DND-41 (cell line): ENCODE data around the gene CASS4.

Source experiments
- ATAC-seq: fragments of 200-7000 bp; cut with Tn5 transposase; 3 replicates; pipeline ENCODE4 v1.9.1; 2021; ENCODE audit warnings: low read depth; ENCODE audit not compliant: insufficient read depth
- DNase-seq: peaks from one replicate; pipeline ENCODE4 v3.0.0-alpha.2; 2020
- H2AFZ ChIP-seq: 2 replicates; pipeline ENCODE4 v1.6.0; 2012; ENCODE audit warnings: low read depth, low read length
- H3K27ac ChIP-seq: 2 replicates; pipeline ENCODE4 v1.5.1; 2012; ENCODE audit warnings: low read length, inconsistent platforms
- H3K27me3 ChIP-seq: fragments of 200-600 bp; sonication (generic); 2 replicates; pipeline ENCODE4 v1.6.0; 2012; ENCODE audit warnings: low read length, mild to moderate bottlenecking, inconsistent platforms; ENCODE audit not compliant: insufficient read depth, poor library complexity
- H3K36me3 ChIP-seq: 2 replicates; pipeline ENCODE4 v1.5.1; 2012; ENCODE audit warnings: low read length, inconsistent platforms; ENCODE audit not compliant: insufficient read depth
- H3K4me1 ChIP-seq: 2 replicates; pipeline ENCODE4 v1.5.1; 2012; ENCODE audit warnings: mild to moderate bottlenecking, low read length; ENCODE audit not compliant: insufficient read depth
- H3K4me2 ChIP-seq: 2 replicates; pipeline ENCODE4 v1.6.0; 2012; ENCODE audit warnings: mild to moderate bottlenecking, moderate library complexity, low read length, inconsistent platforms; ENCODE audit not compliant: insufficient read depth
- H3K4me3 ChIP-seq, 2 experiments: fragments of 200-600 bp in 1 of 2; shearing (Covaris generic) in 1 of 2; 2 replicates each; pipeline ENCODE4 v1.5.1; 2012 to 2016; ENCODE audit warnings: inconsistent platforms in 2 of 2, low read length in 2 of 2, mild to moderate bottlenecking in 2 of 2, low read depth in 1 of 2, moderate library complexity in 1 of 2
- H3K79me2 ChIP-seq: 2 replicates; pipeline ENCODE4 v1.6.0; 2012; ENCODE audit warnings: low read length, inconsistent platforms; ENCODE audit not compliant: insufficient read depth
- H3K9ac ChIP-seq: 2 replicates; pipeline ENCODE4 v1.6.0; 2012; ENCODE audit warnings: low read depth, mild to moderate bottlenecking, inconsistent platforms, low read length, moderate library complexity
- H3K9me3 ChIP-seq: 2 replicates; pipeline ENCODE4 v1.5.1; 2012; ENCODE audit warnings: low read length, moderate library complexity, mild to moderate bottlenecking, inconsistent platforms; ENCODE audit not compliant: insufficient read depth, severe bottlenecking
- H4K20me1 ChIP-seq: 2 replicates; pipeline ENCODE4 v1.6.0; 2012; ENCODE audit warnings: low read length; ENCODE audit not compliant: insufficient read depth
- EZH2 ChIP-seq: IDR thresholded peaks from 3 replicates; pipeline ENCODE4 v1.6.1; 2012; ENCODE audit warnings: borderline replicate concordance, low read depth, mild to moderate bottlenecking, moderate library complexity, low read length, inconsistent platforms; ENCODE audit not compliant: severe bottlenecking
- TF ChIP-seq, protein P1 (sequence below): IDR thresholded peaks from 2 replicates; pipeline ENCODE4 v1.5.1; 2012; ENCODE audit warnings: borderline replicate concordance, low read length, moderate library complexity, mild to moderate bottlenecking; ENCODE audit not compliant: poor library complexity, severe bottlenecking; ENCODE audit errors: extremely low read depth

CASS4 gene

DNA sequence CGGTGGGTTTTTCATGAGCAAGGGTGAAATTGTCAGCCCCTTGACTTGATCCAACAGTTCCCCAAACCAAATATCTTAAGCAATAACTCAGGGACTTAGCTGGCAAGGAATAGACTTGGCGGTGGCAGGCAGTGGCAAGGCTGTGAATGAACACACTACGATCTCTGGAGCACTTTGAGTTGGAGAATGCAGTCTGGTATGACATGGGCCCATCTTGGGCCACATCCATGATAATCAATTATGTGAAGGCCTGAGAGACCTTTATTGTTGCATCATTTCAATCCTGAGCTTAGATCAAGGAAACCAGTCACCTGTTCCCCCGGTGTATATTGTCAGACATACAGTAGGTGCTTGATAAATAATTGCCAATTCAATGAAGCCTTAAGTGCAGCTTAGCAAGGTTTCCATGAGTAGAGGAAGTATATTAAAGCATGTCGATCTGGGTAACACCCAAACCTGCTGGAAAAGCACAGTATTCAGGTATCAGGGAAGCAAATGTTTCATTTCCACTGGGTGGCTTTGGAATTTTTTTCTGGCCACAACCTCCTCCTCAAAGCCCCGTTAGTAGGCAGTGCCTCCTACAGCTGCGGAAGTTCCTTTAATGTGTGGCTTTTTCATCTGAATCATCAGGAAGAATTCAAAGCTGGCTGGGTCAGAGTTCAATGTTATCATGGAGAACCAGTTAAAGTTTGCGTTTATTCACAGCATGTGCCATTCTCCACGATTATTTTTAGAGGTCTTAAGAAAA lies 10.2 kb downstream of the CASS4 start:
- no peak overlapping the region for H3K4me2 ChIP-seq
- H3K4me3 ChIP-seq: no peak overlapping the region

DNA sequence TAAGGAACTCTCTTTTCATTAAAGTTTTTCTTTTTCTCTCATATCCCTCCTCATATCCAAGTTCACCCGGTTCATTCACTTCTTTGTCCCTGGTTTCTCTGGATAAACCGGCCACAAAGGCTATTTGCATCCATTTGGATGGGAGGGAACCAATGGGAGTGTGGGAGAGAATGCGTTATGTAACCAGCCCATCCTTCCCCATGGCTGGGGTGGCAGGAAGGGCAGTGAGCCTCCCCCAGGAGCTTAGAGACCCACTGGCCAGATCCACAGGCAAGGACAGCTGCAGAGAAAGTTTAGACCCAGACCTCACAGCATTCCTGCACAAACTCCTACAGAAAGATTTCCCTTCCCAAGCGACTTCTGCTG lies 10.7 kb downstream of the CASS4 start:
- TF ChIP-seq, protein P1, sequence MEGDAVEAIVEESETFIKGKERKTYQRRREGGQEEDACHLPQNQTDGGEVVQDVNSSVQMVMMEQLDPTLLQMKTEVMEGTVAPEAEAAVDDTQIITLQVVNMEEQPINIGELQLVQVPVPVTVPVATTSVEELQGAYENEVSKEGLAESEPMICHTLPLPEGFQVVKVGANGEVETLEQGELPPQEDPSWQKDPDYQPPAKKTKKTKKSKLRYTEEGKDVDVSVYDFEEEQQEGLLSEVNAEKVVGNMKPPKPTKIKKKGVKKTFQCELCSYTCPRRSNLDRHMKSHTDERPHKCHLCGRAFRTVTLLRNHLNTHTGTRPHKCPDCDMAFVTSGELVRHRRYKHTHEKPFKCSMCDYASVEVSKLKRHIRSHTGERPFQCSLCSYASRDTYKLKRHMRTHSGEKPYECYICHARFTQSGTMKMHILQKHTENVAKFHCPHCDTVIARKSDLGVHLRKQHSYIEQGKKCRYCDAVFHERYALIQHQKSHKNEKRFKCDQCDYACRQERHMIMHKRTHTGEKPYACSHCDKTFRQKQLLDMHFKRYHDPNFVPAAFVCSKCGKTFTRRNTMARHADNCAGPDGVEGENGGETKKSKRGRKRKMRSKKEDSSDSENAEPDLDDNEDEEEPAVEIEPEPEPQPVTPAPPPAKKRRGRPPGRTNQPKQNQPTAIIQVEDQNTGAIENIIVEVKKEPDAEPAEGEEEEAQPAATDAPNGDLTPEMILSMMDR: no peak
- no peak for TF ChIP-seq EZH2

More for the DNA sequence above, 10.2 kb downstream of the CASS4 start:
- Histone ChIP-seq H3K9me3 (no peaks in the 10 kb centered on the region), H4K20me1 (no peaks in the 10 kb centered on the region; the same call in 1 of the 2 replicates), H2AFZ (no peak overlapping the region), H3K9ac (no peak overlapping the region), H3K36me3 (no peaks in the 10 kb centered on the region), H3K27me3 (no peaks in the 10 kb centered on the region), H3K79me2 (no peaks in the 10 kb centered on the region), H3K4me1 (no peaks in the 10 kb centered on the region), H3K27ac (no peak overlapping the region)
- TF ChIP-seq, protein P1: no peak
- no peak for TF ChIP-seq EZH2
- ATAC-seq: no peak
- no peak for DNase-seq

DNA sequence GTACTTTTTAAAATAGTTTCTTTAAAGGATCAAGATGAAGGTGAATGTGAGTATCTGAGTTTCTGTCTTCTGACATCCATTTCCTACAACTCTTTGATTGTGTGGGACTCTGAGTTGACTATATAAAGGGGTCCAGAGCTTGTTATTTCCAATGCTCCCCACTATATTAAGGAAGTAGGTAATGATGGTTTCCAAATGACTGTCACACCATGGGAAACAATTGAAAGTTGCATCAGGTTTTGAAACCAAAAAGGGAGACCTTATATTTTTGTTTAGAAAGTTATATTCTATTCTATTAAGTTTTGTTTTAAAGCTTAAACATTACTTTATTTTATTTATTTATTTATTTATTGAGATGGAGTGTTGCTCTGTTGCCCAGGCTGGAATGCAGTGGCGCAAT lies 11.2 kb downstream of the CASS4 start:
- H3K4me1 ChIP-seq: no peaks in the 10 kb centered on the region

More for the DNA sequence above, 10.7 kb downstream of the CASS4 start:
- Histone ChIP-seq H3K4me3 (no peak overlapping the region), H3K4me1 (no peaks in the 10 kb centered on the region), H3K9me3 (no peaks in the 10 kb centered on the region), H3K79me2 (no peaks in the 10 kb centered on the region), H4K20me1 (no peaks in the 10 kb centered on the region), H3K27me3 (no peaks in the 10 kb centered on the region), H3K36me3 (no peaks in the 10 kb centered on the region), H3K9ac (no peak overlapping the region), H3K27ac (no peak overlapping the region), H3K4me2 (no peak overlapping the region), H2AFZ (no peak overlapping the region)
- DNase-seq (no peak), ATAC-seq (no peak)

More for the DNA sequence above, 11.2 kb downstream of the CASS4 start:
- H3K79me2 ChIP-seq: no peaks in the 10 kb centered on the region
- no peak for ATAC-seq
- H3K9ac ChIP-seq: no peak overlapping the region
- H4K20me1 ChIP-seq: no peaks in the 10 kb centered on the region
- TF ChIP-seq EZH2: no peak
- TF ChIP-seq, protein P1: no peak
- no peak overlapping the region for H2AFZ ChIP-seq
- no peaks in the 10 kb centered on the region for H3K36me3 ChIP-seq
- no peaks in the 10 kb centered on the region for H3K9me3 ChIP-seq
- H3K4me3 ChIP-seq: no peak overlapping the region
- H3K4me2 ChIP-seq: no peak overlapping the region
- H3K27ac ChIP-seq: no peak overlapping the region
- no peak for DNase-seq
- no peaks in the 10 kb centered on the region for H3K27me3 ChIP-seq
